ENCODE results near the gene MARS1. TPM values are rescaled to one million over a fixed set of nuclear protein-coding genes. Genes with fewer than 3 reads are reported as not detected.
A peak's percentile ranks its signal among the peaks of the same experiment; 100 is the strongest.

MARS1 gene
- total RNA-seq, 6 experiments from 2014 or later = 53.4 to 66.6 (median 60.4) TPM

- no peak for DNase-seq
- no peak for ATAC-seq
- Histone ChIP-seq H3K4me1 (peaks cover 0 to 30% (median 5%) of the 10 kb centered on the region in 4 donors), H3K36me3 (peaks cover 15 to 44% (median 31%) of the 10 kb centered on the region in 4 donors), H3K9me3 (no peaks in the 10 kb centered on the region), H3K27me3 (no peaks in the 10 kb centered on the region), H3K27ac (peak overlapping the region; percentile 95 to 97 (median 97)), H3K4me3 (peak overlapping the region; percentile 83 to 98 (median 96))
- no peak for TF ChIP-seq POLR2A (IDR thresholded peaks at IDR 0.05)
- TF ChIP-seq, protein P1, sequence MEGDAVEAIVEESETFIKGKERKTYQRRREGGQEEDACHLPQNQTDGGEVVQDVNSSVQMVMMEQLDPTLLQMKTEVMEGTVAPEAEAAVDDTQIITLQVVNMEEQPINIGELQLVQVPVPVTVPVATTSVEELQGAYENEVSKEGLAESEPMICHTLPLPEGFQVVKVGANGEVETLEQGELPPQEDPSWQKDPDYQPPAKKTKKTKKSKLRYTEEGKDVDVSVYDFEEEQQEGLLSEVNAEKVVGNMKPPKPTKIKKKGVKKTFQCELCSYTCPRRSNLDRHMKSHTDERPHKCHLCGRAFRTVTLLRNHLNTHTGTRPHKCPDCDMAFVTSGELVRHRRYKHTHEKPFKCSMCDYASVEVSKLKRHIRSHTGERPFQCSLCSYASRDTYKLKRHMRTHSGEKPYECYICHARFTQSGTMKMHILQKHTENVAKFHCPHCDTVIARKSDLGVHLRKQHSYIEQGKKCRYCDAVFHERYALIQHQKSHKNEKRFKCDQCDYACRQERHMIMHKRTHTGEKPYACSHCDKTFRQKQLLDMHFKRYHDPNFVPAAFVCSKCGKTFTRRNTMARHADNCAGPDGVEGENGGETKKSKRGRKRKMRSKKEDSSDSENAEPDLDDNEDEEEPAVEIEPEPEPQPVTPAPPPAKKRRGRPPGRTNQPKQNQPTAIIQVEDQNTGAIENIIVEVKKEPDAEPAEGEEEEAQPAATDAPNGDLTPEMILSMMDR (IDR thresholded peaks at IDR 0.05) = no peak
- 46% methylated on average over 8 of the region's 8 CpGs for WGBS (ENCODE audit: insufficient coverage, low coverage, low lambda C conversion rate, missing lambda C conversion rate)
- intact Hi-C loops (cut with DNase I) = no loop called here
Observed at GRCh38 chr12:57518176-57518919, 30.5 kb downstream of the MARS1 start.

DNA sequence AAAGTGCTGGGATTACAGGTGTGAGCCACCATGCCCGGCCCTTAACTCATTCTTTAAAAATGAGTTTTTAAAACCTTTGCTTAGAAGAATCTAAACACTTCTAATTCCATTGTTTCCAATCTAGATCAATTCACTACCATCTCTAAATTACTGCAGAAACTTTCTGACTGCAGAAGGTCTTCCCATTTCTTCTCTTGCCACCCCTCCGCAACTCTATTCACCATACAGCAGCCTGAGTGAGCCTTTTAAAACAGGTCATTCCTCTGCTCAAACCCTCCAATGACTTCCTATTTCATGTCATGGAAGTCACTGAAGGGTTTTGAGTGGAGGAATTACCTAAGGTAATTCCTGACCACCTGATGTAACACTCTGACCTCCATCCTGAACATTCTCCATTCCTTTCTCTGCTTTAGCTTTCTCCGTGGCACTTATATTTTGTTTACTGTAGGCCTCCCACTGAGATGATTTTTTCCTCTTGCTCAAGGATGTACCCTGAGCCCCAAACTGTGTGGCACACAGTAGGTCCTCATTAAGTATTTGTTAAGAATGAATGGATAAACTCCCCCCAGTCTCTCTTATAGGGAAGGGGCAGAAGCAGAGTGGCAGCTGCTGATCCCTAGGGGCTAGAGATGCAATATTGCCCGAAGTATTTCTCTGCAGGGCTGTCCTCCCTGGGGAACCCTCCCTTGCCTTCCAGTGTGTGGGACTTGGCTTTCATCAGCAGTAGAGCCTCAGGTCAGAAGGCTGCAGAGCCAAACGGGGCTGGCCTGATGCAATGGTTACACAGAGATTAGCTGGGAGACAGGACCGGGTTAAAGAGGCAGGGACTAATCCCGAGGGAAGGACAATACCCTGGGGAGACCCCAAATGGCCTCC lies 31.3 kb downstream of the MARS1 start:
- no peaks in the 10 kb centered on the region for H3K27me3 ChIP-seq
- DNase-seq = peak in 2 of 3 donors; percentile 65 to 71
- no peaks in the 10 kb centered on the region for H3K9me3 ChIP-seq
- peaks cover 0 to 37% (median 11%) of the 10 kb centered on the region in 4 donors for H3K4me1 ChIP-seq
- no peak for TF ChIP-seq POLR2A (IDR thresholded peaks at IDR 0.05)
- TF ChIP-seq, protein P1 (IDR thresholded peaks at IDR 0.05) = no peak
- peaks cover 15 to 41% (median 29%) of the 10 kb centered on the region in 4 donors for H3K36me3 ChIP-seq
- peak overlapping the region; percentile 83 to 98 (median 96) for H3K4me3 ChIP-seq
- 20% methylated on average over 7 of the region's 7 CpGs for WGBS (ENCODE audit: insufficient coverage, low coverage, low lambda C conversion rate, missing lambda C conversion rate)
- peak overlapping the region; percentile 95 to 97 (median 97) for H3K27ac ChIP-seq
- intact Hi-C loops (cut with DNase I) = no loop called here
- peak in 1 of 4 donors; percentile 5 for ATAC-seq

GRCh38 chr12:57519796-57520052 lies 31.9 kb downstream of the MARS1 start:
- WGBS (ENCODE audit: insufficient coverage, low coverage, low lambda C conversion rate, missing lambda C conversion rate) = no CpG with 5 or more reads among the region's 8 CpGs
- Histone ChIP-seq H3K9me3 (no peaks in the 10 kb centered on the region), H3K27me3 (no peaks in the 10 kb centered on the region), H3K4me1 (peaks cover 0 to 42% (median 15%) of the 10 kb centered on the region in 4 donors), H3K36me3 (peaks cover 11 to 40% (median 26%) of the 10 kb centered on the region in 4 donors), H3K27ac (peak overlapping the region; percentile 95 to 97 (median 97)), H3K4me3 (peak overlapping the region; percentile 83 to 98 (median 96))
- intact Hi-C loops (cut with DNase I) = no loop called here
- ATAC-seq = no peak
- no peak for DNase-seq
- no peak for TF ChIP-seq POLR2A (IDR thresholded peaks at IDR 0.05)
- TF ChIP-seq, protein P1 (IDR thresholded peaks at IDR 0.05) = no peak

DNA sequence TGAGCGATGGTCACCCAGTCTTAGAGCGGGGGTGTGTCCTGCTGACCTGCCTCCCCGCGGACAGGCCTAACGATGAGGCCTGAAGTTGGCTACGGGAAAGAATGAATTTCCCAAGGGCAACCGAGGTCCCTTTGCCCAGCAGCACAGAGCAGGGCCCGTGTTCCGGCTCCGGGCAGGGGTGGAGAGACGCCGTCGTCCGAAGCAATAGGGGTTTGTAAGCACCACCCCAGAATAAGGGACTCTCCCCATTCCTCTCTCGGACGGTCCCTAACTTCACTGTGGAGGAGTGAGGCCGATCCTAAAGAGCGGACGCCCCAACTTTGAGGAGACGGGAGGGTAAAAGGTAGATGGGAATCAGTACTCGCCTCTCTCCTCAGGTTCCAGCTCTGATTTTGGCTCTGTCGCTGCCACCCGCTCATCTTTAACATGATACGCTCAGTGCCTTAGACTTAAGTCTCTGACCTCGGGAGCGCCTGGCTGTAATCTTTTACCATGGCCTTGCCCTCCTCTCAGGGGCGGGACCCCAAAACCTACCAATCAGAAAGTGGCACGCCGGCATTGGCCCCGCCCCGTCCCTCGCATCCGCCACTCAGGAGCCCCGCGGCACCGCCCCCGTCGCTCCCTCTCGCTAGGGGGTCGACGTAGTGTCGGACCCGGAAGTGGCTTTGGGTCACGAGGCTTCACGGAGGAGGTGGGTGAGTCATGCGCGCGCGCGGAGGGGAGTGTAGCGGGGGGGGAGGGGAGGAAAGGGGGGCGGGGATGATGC lies 32.4 kb downstream of the MARS1 start, which contains the start of gene DDIT3:
Gene DDIT3, minus strand, starts transcription at position 462 of the 766 bp plus-strand sequence. CDS start 3,108 bp downstream, outside the sequence.
- intact Hi-C loops (cut with DNase I) = no loop called here
- ATAC-seq (peak; percentile 75 to 88 (median 80)), DNase-seq (peak; percentile 100)
- Histone ChIP-seq H3K9me3 (no peaks in the 10 kb centered on the region), H3K36me3 (peaks cover 9 to 40% (median 23%) of the 10 kb centered on the region in 4 donors), H3K4me3 (peak within 1 kb of the TSS; percentile 83 to 98 (median 96)), H3K27ac (peak within 1 kb of the TSS; percentile 97 to 98 (median 97)), H3K27me3 (no peaks in the 10 kb centered on the region), H3K4me1 (peaks cover 0 to 47% (median 18%) of the 10 kb centered on the region in 4 donors)
- 0% methylated on average over 17 of the region's 52 CpGs for WGBS (ENCODE audit: insufficient coverage, low coverage, low lambda C conversion rate, missing lambda C conversion rate)
- TF ChIP-seq, protein P1 (IDR thresholded peaks at IDR 0.05) = no peak
- TF ChIP-seq POLR2A (IDR thresholded peaks at IDR 0.05) = peak; percentile 100
